Panc1 (cell line): ENCODE results near the gene TWF1.
"Not testable (repeated sequence)": the region's sequence is repeated elsewhere in the genome, so short reads cannot be mapped to it uniquely, and the experiment has no call there.

Experiments used
- POLR2AphosphoS5 ChIP-seq: IDR thresholded peaks from 2 replicates; pipeline ENCODE4 v1.6.1; 2012; ENCODE audit warnings: mild to moderate bottlenecking, low read depth, low read length, moderate library complexity
- TCF7L2 ChIP-seq: IDR thresholded peaks from 2 replicates; pipeline ENCODE4 v1.6.1; 2011; ENCODE audit warnings: mild to moderate bottlenecking, low read depth, low read length, inconsistent platforms

DNA sequence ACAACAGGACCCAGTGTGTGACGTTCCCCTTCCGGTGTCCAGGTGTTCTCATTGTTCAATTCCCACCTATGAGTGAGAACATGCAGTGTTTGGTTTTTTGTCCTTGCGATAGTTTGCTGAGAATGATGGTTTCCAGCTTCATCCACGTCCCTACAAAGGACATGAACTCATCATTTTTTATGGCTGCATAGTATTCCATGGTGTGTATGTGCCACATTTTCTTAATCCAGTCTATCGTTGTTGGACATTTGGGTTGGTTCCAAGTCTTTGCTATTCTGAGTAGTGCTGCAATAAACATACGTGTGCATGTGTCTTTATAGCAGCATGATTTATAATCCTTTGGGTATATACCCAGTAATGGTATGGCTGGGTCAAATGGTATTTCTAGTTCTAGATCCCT is 54.8 kb downstream of the TWF1 start:
- TF ChIP-seq POLR2AphosphoS5, TCF7L2: not testable (repeated sequence)
